ENCODE results near the gene CIRBP. TPM values are rescaled to one million over a fixed set of nuclear protein-coding genes. Genes with fewer than 3 reads are reported as not detected.

CIRBP gene
- total and polyA plus RNA-seq, 9 of the 15 experiments (the other 6 are each of a cell fraction or from before 2014, with no cell fraction given), result 20.5 to 327 (median 176) TPM

- TF ChIP-seq REST (IDR thresholded peaks at IDR 0.05; ENCODE audit: borderline replicate concordance) (peak; percentile 79), REST (CRISPR knock-in tag; IDR thresholded peaks at IDR 0.05; ENCODE audit: low read depth) (no peak), SIX5 (IDR thresholded peaks at IDR 0.05; ENCODE audit: borderline replicate concordance in 1 of 2, insufficient read depth in 1 of 2, low read depth in 1 of 2, low read length in 2 of 2) (no peak), SRSF9 (IDR thresholded peaks at IDR 0.05; ENCODE audit: borderline replicate concordance, low read depth, low read length) (no peak), ZBTB33 (CRISPR knock-in tag; IDR thresholded peaks at IDR 0.05) (peak; percentile 72), SNAPC5 (CRISPR knock-in tag; IDR thresholded peaks at IDR 0.05) (no peak), DMBX1 (CRISPR knock-in tag; IDR thresholded peaks at IDR 0.05; ENCODE audit: borderline replicate concordance) (no peak), NFRKB (IDR thresholded peaks at IDR 0.05; ENCODE audit: low read depth) (no peak), C11orf30 (IDR thresholded peaks at IDR 0.05; ENCODE audit: low read depth) (no peak), PKNOX1 (IDR thresholded peaks at IDR 0.05) (peak; percentile 61), SMAD3 (CRISPR knock-in tag; conservative IDR thresholded peaks at IDR 0.05) (no peak), ZNF766 (CRISPR knock-in tag; conservative IDR thresholded peaks at IDR 0.05) (no peak), ZNF589 (CRISPR knock-in tag; IDR thresholded peaks at IDR 0.05; ENCODE audit: low read depth) (no peak), TAF1 (IDR thresholded peaks at IDR 0.05; ENCODE audit: control insufficient read depth, extremely low read depth, insufficient read depth, low read length, severe bottlenecking) (no peak)
- TF ChIP-seq, protein P1, sequence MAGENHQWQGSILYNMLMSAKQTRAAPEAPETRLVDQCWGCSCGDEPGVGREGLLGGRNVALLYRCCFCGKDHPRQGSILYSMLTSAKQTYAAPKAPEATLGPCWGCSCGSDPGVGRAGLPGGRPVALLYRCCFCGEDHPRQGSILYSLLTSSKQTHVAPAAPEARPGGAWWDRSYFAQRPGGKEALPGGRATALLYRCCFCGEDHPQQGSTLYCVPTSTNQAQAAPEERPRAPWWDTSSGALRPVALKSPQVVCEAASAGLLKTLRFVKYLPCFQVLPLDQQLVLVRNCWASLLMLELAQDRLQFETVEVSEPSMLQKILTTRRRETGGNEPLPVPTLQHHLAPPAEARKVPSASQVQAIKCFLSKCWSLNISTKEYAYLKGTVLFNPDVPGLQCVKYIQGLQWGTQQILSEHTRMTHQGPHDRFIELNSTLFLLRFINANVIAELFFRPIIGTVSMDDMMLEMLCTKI (IDR thresholded peaks at IDR 0.05; ENCODE audit: partially characterized antibody), result no peak
Measured at GRCh38 chr19:1279782-1280341, 10.7 kb downstream of the CIRBP start (continued).

All from K562 (cell line).